Mesenchymal stem cell (in vitro differentiated cells and primary cell): ENCODE data around the gene PUM1.
A peak's percentile ranks its signal among the peaks of the same experiment; 100 is the strongest.

Source experiments
- DNase-seq: peaks from one replicate; pipeline ENCODE4 v3.0.0-alpha.2; 2013
- H2AFZ ChIP-seq: one replicate; pipeline ENCODE4 v1.6.1; 2013; ENCODE audit warnings: low read depth, mild to moderate bottlenecking, control low read depth, inconsistent platforms, low read length, moderate library complexity
- H2AK5ac ChIP-seq: 2 replicates; pipeline ENCODE4 v1.6.1; 2013; ENCODE audit warnings: low read length, moderate library complexity, mild to moderate bottlenecking, inconsistent platforms; ENCODE audit not compliant: severe bottlenecking
- H2BK120ac ChIP-seq: one replicate; pipeline ENCODE4 v1.6.1; 2013; ENCODE audit warnings: low read depth, mild to moderate bottlenecking, inconsistent platforms, low read length, moderate library complexity
- H2BK12ac ChIP-seq, 2 experiments: one replicate each; pipeline ENCODE4 v1.6.1; 2013; ENCODE audit warnings: inconsistent platforms in 2 of 2, low read length in 2 of 2, mild to moderate bottlenecking in 2 of 2, moderate library complexity in 2 of 2, control low read depth in 1 of 2
- H2BK15ac ChIP-seq: one replicate; pipeline ENCODE4 v1.6.1; 2013; ENCODE audit warnings: mild to moderate bottlenecking, low read depth, inconsistent platforms; ENCODE audit not compliant: poor library complexity, severe bottlenecking
- H2BK5ac ChIP-seq: 2 replicates; pipeline ENCODE4 v1.6.1; 2013; ENCODE audit warnings: low read depth, mild to moderate bottlenecking, low read length, control low read depth, inconsistent platforms; ENCODE audit not compliant: poor library complexity, severe bottlenecking
- H3K14ac ChIP-seq, 2 experiments: one replicate each; pipeline ENCODE4 v1.6.1; 2013; ENCODE audit warnings: inconsistent platforms in 2 of 2, low read length in 2 of 2, control low read depth in 1 of 2, mild to moderate bottlenecking in 1 of 2, moderate library complexity in 1 of 2
- H3K18ac ChIP-seq, 2 experiments: one replicate each; pipeline ENCODE4 v1.6.1; 2013; ENCODE audit warnings: inconsistent platforms in 2 of 2, low read length in 2 of 2, control low read depth in 1 of 2, low read depth in 1 of 2, mild to moderate bottlenecking in 1 of 2
- H3K23ac ChIP-seq, 2 experiments: one replicate each; pipeline ENCODE4 v1.6.1; 2013; ENCODE audit warnings: inconsistent platforms in 2 of 2, low read length in 2 of 2, mild to moderate bottlenecking in 2 of 2, moderate library complexity in 2 of 2, control low read depth in 1 of 2
- H3K27ac ChIP-seq: 2 replicates; pipeline ENCODE4 v1.5.1; 2013; ENCODE audit warnings: mild to moderate bottlenecking, moderate library complexity, low read length, control low read depth, inconsistent platforms; ENCODE audit not compliant: poor library complexity, severe bottlenecking
- H3K27me3 ChIP-seq, 2 experiments: 2 replicates each; pipeline versions ENCODE4 v1.6.1 to v1.7.0; 2013; ENCODE audit warnings: low read length in 2 of 2, mild to moderate bottlenecking in 2 of 2, moderate library complexity in 2 of 2, control low read depth in 1 of 2, inconsistent platforms in 1 of 2; ENCODE audit not compliant: control insufficient read depth in 1 of 2, insufficient read depth in 1 of 2
- H3K36me3 ChIP-seq, 2 experiments: 2 replicates each; pipeline versions ENCODE4 v1.6.1 to v1.7.0; 2013; ENCODE audit warnings: low read length in 2 of 2, control low read depth in 1 of 2, inconsistent platforms in 1 of 2, low read depth in 1 of 2, mild to moderate bottlenecking in 1 of 2; ENCODE audit not compliant: insufficient read depth in 2 of 2, control insufficient read depth in 1 of 2
- H3K4ac ChIP-seq, 2 experiments: one replicate each; pipeline ENCODE4 v1.6.1; 2013; ENCODE audit warnings: inconsistent platforms in 2 of 2, low read length in 2 of 2, mild to moderate bottlenecking in 2 of 2, moderate library complexity in 2 of 2, control low read depth in 1 of 2, low read depth in 1 of 2
- H3K4me1 ChIP-seq: 2 replicates; pipeline ENCODE4 v1.6.1; 2013; ENCODE audit warnings: low read depth, low read length, control low read depth; ENCODE audit not compliant: control insufficient read depth, insufficient read depth
- H3K4me2 ChIP-seq: 2 replicates; pipeline ENCODE4 v1.6.1; 2013; ENCODE audit warnings: low read length, mild to moderate bottlenecking, inconsistent platforms; ENCODE audit not compliant: poor library complexity, severe bottlenecking
- H3K4me3 ChIP-seq, 2 experiments: 2 replicates each; pipeline versions ENCODE4 v1.5.1 to v1.7.0; 2013; ENCODE audit warnings: low read length in 2 of 2, mild to moderate bottlenecking in 2 of 2, control low read depth in 1 of 2, low read depth in 1 of 2; ENCODE audit not compliant: insufficient read depth in 1 of 2
- H3K79me1 ChIP-seq: replicated peaks from 2 replicates; pipeline ENCODE4 v1.6.1; 2013; ENCODE audit warnings: mild to moderate bottlenecking, control low read depth, low read length, inconsistent platforms; ENCODE audit not compliant: poor library complexity, severe bottlenecking
- H3K9ac ChIP-seq: 2 replicates; pipeline ENCODE4 v1.7.0; 2013; ENCODE audit warnings: mild to moderate bottlenecking, low read length, moderate library complexity
- H3K9me3 ChIP-seq: 2 replicates; pipeline ENCODE4 v1.7.0; 2013; ENCODE audit warnings: mild to moderate bottlenecking, low read length; ENCODE audit not compliant: control insufficient read depth
- H4K8ac ChIP-seq: one replicate; pipeline ENCODE4 v1.6.1; 2013; ENCODE audit warnings: inconsistent platforms, mild to moderate bottlenecking, low read length, moderate library complexity
- H4K91ac ChIP-seq: one replicate; pipeline ENCODE4 v1.6.1; 2013; ENCODE audit warnings: mild to moderate bottlenecking, low read length, inconsistent platforms
- WGBS: methylation state at CpG from one replicate; pipeline ENCODE4 v1.1.7; 2013; ENCODE audit warnings: mixed read lengths; 5-methylcytosine and 5-hydroxymethylcytosine counted together

PUM1 gene

DNA sequence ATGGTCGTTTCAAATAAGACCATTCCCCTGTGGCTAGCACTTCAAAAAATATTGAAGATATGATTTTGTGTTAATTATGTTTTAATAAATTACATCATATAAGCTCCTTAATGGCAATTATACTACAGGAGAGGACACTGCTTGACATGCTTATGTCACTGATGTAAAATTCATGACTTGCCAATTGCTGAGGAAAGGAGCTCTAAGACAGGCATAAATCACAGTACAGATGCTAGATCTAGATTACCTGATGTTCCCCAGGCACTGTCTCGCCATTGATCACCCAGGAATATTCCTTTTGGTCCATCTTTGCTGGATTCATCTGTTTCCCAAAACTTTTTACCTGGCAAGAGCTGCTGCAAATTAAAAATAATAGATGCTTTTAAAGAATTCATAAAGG is 58.8 kb downstream of the PUM1 start:
- no peak overlapping the region for H2BK15ac ChIP-seq
- no peak overlapping the region for H3K4ac ChIP-seq
- H3K27ac ChIP-seq = peak overlapping the region; percentile 54
- no peak overlapping the region for H3K14ac ChIP-seq
- H4K91ac ChIP-seq = no peak overlapping the region
- H2AK5ac ChIP-seq = no peak overlapping the region
- H3K4me1 ChIP-seq = peaks cover 12% of the 10 kb centered on the region
- H2BK12ac ChIP-seq = no peak overlapping the region
- peak overlapping the region in 1 of 2 experiments; percentile 28 for H3K18ac ChIP-seq
- no peak overlapping the region for H2BK5ac ChIP-seq
- no peaks in the 10 kb centered on the region for H3K27me3 ChIP-seq
- no peak overlapping the region for H2BK120ac ChIP-seq
- H3K4me3 ChIP-seq = peak overlapping the region in 1 of 2 experiments; percentile 31
- WGBS = 100% methylated on average over 1 of the region's 2 CpGs
- H3K9ac ChIP-seq = peak overlapping the region; percentile 28
- H3K4me2 ChIP-seq = no peak overlapping the region
- H2AFZ ChIP-seq = no peak overlapping the region
- no peak overlapping the region for H4K8ac ChIP-seq
- DNase-seq = no peak
- H3K79me1 ChIP-seq = no peaks in the 10 kb centered on the region
- H3K36me3 ChIP-seq = peaks cover 7 to 48% of the 10 kb centered on the region in 2 experiments
- H3K23ac ChIP-seq = no peak overlapping the region
- no peaks in the 10 kb centered on the region for H3K9me3 ChIP-seq

- H3K14ac ChIP-seq = no peak overlapping the region
Measured at GRCh38 chr1:31005617-31006166, 59.8 kb downstream of the PUM1 start.

DNA sequence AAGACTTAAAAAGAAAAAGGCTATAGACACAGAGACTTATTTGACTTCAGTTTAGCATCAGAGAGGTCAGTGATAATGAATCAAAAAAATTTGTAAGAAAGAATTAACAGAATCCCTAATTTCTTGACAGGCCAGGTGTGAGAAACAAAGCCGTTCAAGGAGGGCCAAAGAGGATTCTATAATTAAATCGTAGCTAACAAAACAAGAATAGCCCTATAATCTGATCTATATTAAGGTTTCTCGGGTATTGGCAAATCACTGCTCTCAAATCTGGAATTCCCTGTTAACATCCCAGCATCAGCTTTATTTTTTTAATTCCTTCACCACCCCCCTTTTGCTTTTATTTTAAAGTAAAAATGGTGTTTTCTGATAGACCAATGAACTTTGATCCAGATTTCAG is 60.3 kb downstream of the PUM1 start:
- peaks cover 7 to 54% of the 10 kb centered on the region in 2 experiments for H3K36me3 ChIP-seq

More at GRCh38 chr1:31005617-31006166, 59.8 kb downstream of the PUM1 start:
- Histone ChIP-seq H3K9me3 (no peaks in the 10 kb centered on the region), H2AK5ac (no peak overlapping the region), H2BK5ac (no peak overlapping the region), H3K9ac (no peak overlapping the region), H3K23ac (no peak overlapping the region), H3K79me1 (no peaks in the 10 kb centered on the region), H3K4me3 (no peak overlapping the region), H3K4me1 (peaks cover 9% of the 10 kb centered on the region), H4K8ac (no peak overlapping the region), H3K36me3 (peaks cover 7 to 50% of the 10 kb centered on the region in 2 experiments), H3K27me3 (no peaks in the 10 kb centered on the region), H4K91ac (no peak overlapping the region), H3K4me2 (no peak overlapping the region), H3K18ac (no peak overlapping the region), H2BK120ac (no peak overlapping the region), H2AFZ (no peak overlapping the region), H2BK15ac (no peak overlapping the region), H3K4ac (no peak overlapping the region), H2BK12ac (no peak overlapping the region), H3K27ac (no peak overlapping the region)
- whole genome bisulfite sequencing = 97% methylated on average over 5 of the region's 6 CpGs
- DNase-seq = no peak

GRCh38 chr1:31004231-31004621 is 61.3 kb downstream of the PUM1 start:
- Histone ChIP-seq H2AFZ (no peak overlapping the region), H3K18ac (no peak overlapping the region), H2BK5ac (no peak overlapping the region), H3K4ac (no peak overlapping the region), H3K27me3 (no peaks in the 10 kb centered on the region), H3K9ac (no peak overlapping the region), H4K91ac (no peak overlapping the region), H2BK12ac (no peak overlapping the region), H3K4me2 (no peak overlapping the region), H3K9me3 (no peaks in the 10 kb centered on the region), H2BK15ac (no peak overlapping the region), H2BK120ac (no peak overlapping the region), H2AK5ac (no peak overlapping the region), H3K4me1 (peaks cover 1% of the 10 kb centered on the region), H3K79me1 (no peaks in the 10 kb centered on the region), H3K36me3 (peaks cover 7 to 55% of the 10 kb centered on the region in 2 experiments), H3K27ac (peak overlapping the region; percentile 16), H4K8ac (no peak overlapping the region), H3K4me3 (no peak overlapping the region), H3K14ac (no peak overlapping the region), H3K23ac (no peak overlapping the region)
- DNase-seq = no peak

More for the DNA sequence above, 60.3 kb downstream of the PUM1 start:
- H3K4ac ChIP-seq = no peak overlapping the region
- no peak overlapping the region for H2BK12ac ChIP-seq
- no peak overlapping the region for H2BK120ac ChIP-seq
- H3K9ac ChIP-seq = no peak overlapping the region
- no peak overlapping the region for H2BK5ac ChIP-seq
- no peak overlapping the region for H2AK5ac ChIP-seq
- no peak overlapping the region for H3K18ac ChIP-seq
- no peak overlapping the region for H4K91ac ChIP-seq
- DNase-seq = no peak
- H3K27ac ChIP-seq = no peak overlapping the region
- no peak overlapping the region for H2AFZ ChIP-seq
- no peaks in the 10 kb centered on the region for H3K9me3 ChIP-seq
- no peak overlapping the region for H2BK15ac ChIP-seq
- peaks cover 4% of the 10 kb centered on the region for H3K4me1 ChIP-seq
- no peak overlapping the region for H4K8ac ChIP-seq
- no peak overlapping the region for H3K4me3 ChIP-seq
- H3K23ac ChIP-seq = no peak overlapping the region
- 100% methylated on average over 3 of the region's 3 CpGs for WGBS
- H3K4me2 ChIP-seq = no peak overlapping the region
- H3K79me1 ChIP-seq = no peaks in the 10 kb centered on the region
- H3K14ac ChIP-seq = no peak overlapping the region
- no peaks in the 10 kb centered on the region for H3K27me3 ChIP-seq
